HepG2 (cell line): ENCODE measurements around the gene HERPUD2. TPM values are rescaled to one million over a fixed set of nuclear protein-coding genes. Genes with fewer than 3 reads are reported as not detected.

Experiments used
- ATAC-seq: fragments of 200-7000 bp; cut with Tn5 transposase; 3 replicates; pipeline ENCODE4 v1.9.1; 2020; ENCODE audit warnings: mild to moderate bottlenecking, moderate library complexity
- BruUV-seq: library from RNA; stranded (reverse); fragments of 400-500 nt; replicated peaks from 2 replicates; lab custom pipeline; 2021; lab: Mats Ljungman, UMichigan
- CTCF ChIA-PET: fragments of 300-600 bp; formaldehyde crosslinking; extraction: SDS; loops from one replicate; lab custom pipeline; 2021; ENCODE audit warnings: low total read pairs, inconsistent platforms, low intra/inter-chr PET ratio; lab: Yijun Ruan, JAX
- POLR2A ChIA-PET: fragments of 350-600 bp; sonication (Branson Sonifier 250); formaldehyde crosslinking; loops from one replicate; lab custom pipeline; 2020; ENCODE audit warnings: antibody characterized with exemption, inconsistent platforms; lab: Yijun Ruan, JAX
- DNase-seq: peaks from one replicate; pipeline ENCODE4 v3.0.0-alpha.2; 2015; ENCODE audit warnings: low spot score
- FAIRE-seq: peaks from 3 replicates; lab custom pipeline; 2011; peaks lifted over from hg19 to GRCh38; lab: Jason Lieb, UNC
- H2AFZ ChIP-seq: one replicate; pipeline ENCODE4 v1.6.1; 2011; ENCODE audit warnings: low read length, inconsistent platforms
- H3K27ac ChIP-seq: fragments of 300-600 bp; 3 replicates; pipeline ENCODE4 v1.8.0; 2011; ENCODE audit warnings: mixed run types, mild to moderate bottlenecking, mixed read lengths, low read length, inconsistent platforms; ENCODE audit not compliant: insufficient read depth; ENCODE audit errors: extremely low read length
- H3K27me3 ChIP-seq, 2 experiments: fragments of 200-600 bp in 1 of 2; 2 replicates in 1 of 2; 3 replicates in 1 of 2; pipeline versions ENCODE4 v1.6.0 to v1.8.0; 2011; ENCODE audit warnings: low read length in 2 of 2, mild to moderate bottlenecking in 2 of 2, moderate library complexity in 2 of 2, inconsistent platforms in 1 of 2; ENCODE audit not compliant: insufficient read depth in 2 of 2, control insufficient read depth in 1 of 2
- H3K36me3 ChIP-seq, 2 experiments: fragments of 200-600 bp in 1 of 2; replicated peaks in 1 of 2; 2 replicates in 1 of 2; 3 replicates in 1 of 2; pipeline versions ENCODE4 v1.5.1 to v1.8.0; 2011; ENCODE audit warnings: low read length in 2 of 2, inconsistent platforms in 1 of 2; ENCODE audit not compliant: insufficient read depth in 2 of 2, control insufficient read depth in 1 of 2
- H3K4me1 ChIP-seq: 2 replicates; pipeline ENCODE4 v1.5.1; 2012; ENCODE audit warnings: low read length, inconsistent platforms; ENCODE audit not compliant: insufficient read depth
- H3K4me2 ChIP-seq: 2 replicates; pipeline ENCODE4 v1.6.0; 2011; ENCODE audit warnings: low read depth, low read length, inconsistent platforms
- H3K4me3 ChIP-seq, 3 experiments: fragments of 200-600 bp in 1 of 3; sonication (generic), shearing (Covaris generic) in 1 of 3; replicated peaks in 1 of 3; 2 replicates each; pipeline ENCODE4 v1.5.1; 2011 to 2016; ENCODE audit warnings: low read length in 3 of 3, inconsistent platforms in 2 of 3, low read depth in 2 of 3, mild to moderate bottlenecking in 2 of 3, control low read depth in 1 of 3, mixed read lengths in 1 of 3; ENCODE audit not compliant: insufficient read depth in 1 of 3
- H3K79me2 ChIP-seq: one replicate; pipeline ENCODE4 v1.6.1; 2011; ENCODE audit warnings: low read length, inconsistent platforms; ENCODE audit not compliant: insufficient read depth
- H3K9ac ChIP-seq: 2 replicates; pipeline ENCODE4 v1.6.0; 2011; ENCODE audit warnings: mild to moderate bottlenecking, low read depth, low read length, inconsistent platforms; ENCODE audit not compliant: insufficient read depth
- H3K9me3 ChIP-seq: 2 replicates; pipeline ENCODE4 v1.5.1; 2012; ENCODE audit warnings: mild to moderate bottlenecking, low read length
- H4K20me1 ChIP-seq: 2 replicates; pipeline ENCODE4 v1.6.0; 2011; ENCODE audit warnings: inconsistent platforms, mild to moderate bottlenecking, low read length, moderate library complexity; ENCODE audit not compliant: insufficient read depth
- ATF1 ChIP-seq: IDR thresholded peaks from 2 replicates; pipeline ENCODE4 v1.6.1; 2016; ENCODE audit warnings: mild to moderate bottlenecking, control low read depth
- IKZF5 ChIP-seq: IDR thresholded peaks from 2 replicates; pipeline ENCODE4 v1.6.1; 2018; ENCODE audit warnings: missing genetic modification reagents, mild to moderate bottlenecking, missing compliant biosample characterization
- NR2F6 ChIP-seq, 2 experiments: IDR thresholded peaks; 2 replicates each; pipeline ENCODE4 v1.6.1; 2016; ENCODE audit warnings: antibody characterized with exemption in 1 of 2, mild to moderate bottlenecking in 1 of 2
- REST ChIP-seq, 2 experiments: IDR thresholded peaks; 2 replicates each; pipeline ENCODE4 v1.6.1; 2011 to 2012; ENCODE audit warnings: low read length in 2 of 2, borderline replicate concordance in 1 of 2, low read depth in 1 of 2, mild to moderate bottlenecking in 1 of 2, moderate library complexity in 1 of 2
- SALL1 ChIP-seq: sonication (generic); formaldehyde crosslinking; IDR thresholded peaks from 2 replicates; pipeline ENCODE4 v1.8.0; 2022; ENCODE audit warnings: mild to moderate bottlenecking, missing genetic modification reagents
- ZBED4 ChIP-seq: sonication (generic); formaldehyde crosslinking; IDR thresholded peaks from 2 replicates; pipeline ENCODE4 v1.4.0; 2020; ENCODE audit warnings: missing genetic modification reagents, borderline replicate concordance
- ZNF788 ChIP-seq: sonication (generic); formaldehyde crosslinking; IDR thresholded peaks from 2 replicates; pipeline ENCODE4 v1.5.0; 2020; ENCODE audit warnings: mild to moderate bottlenecking, missing genetic modification reagents, borderline replicate concordance
- WGBS: methylation state at CpG from one replicate; pipeline ENCODE4 v1.1.6; 2017; ENCODE audit warnings: low lambda C conversion rate; 5-methylcytosine and 5-hydroxymethylcytosine counted together
- in situ Hi-C: cut with HindIII; loops from 2 replicates; pipeline ENCODE4 v1.10.0; 2017; ENCODE audit warnings: low pct_unique_long_range_greater_than_20kb; ENCODE audit not compliant: extremely low pct_ligation_motif_present
- intact Hi-C: fragments of 100-400 bp; cut with micrococcal nuclease; formaldehyde crosslinking; loops from one replicate; pipeline ENCODE4 v1.10.0; 2022; ENCODE audit not compliant: unreplicated experiment
- polyA plus RNA-seq, 8 experiments: library from polyadenylated mRNA; depleted of rRNA in 3 of 8; stranded (reverse) in 7 of 8; unstranded in 1 of 8; fragments of >200 nt; fragmentation: Illumina TruSeq in 4 of 8; extraction: Trizol in 4 of 8; gene quantifications; 2 replicates each; pipeline versions ENCODE4 v1.2.1 to v1.2.3, GENCODE V29; 2011 to 2016; ENCODE audit warnings: low read depth in 4 of 8, missing spikeins in 1 of 8, mixed read lengths in 1 of 8; ENCODE audit not compliant: insufficient read depth in 1 of 8
- total RNA-seq, 5 experiments: library from RNA; depleted of rRNA; stranded (reverse); fragments of >200 nt; fragmentation: Illumina TruSeq; extraction: Trizol; gene quantifications; 2 replicates each; pipeline ENCODE4 v1.2.3, GENCODE V29; 2016; ENCODE audit warnings: low read depth in 1 of 5

Gene HERPUD2
- total and polyA plus RNA-seq, 2 of the 13 experiments (the other 11 are each of a cell fraction or from before 2014, with no cell fraction given): 10.7 to 38.6 TPM

GRCh38 chr7:35647171-35647574, 47.8 kb downstream of the HERPUD2 start (continued):
- TF ChIP-seq IKZF5 (CRISPR knock-in tag): 0 out of 2 replicates have a peak, but pooled peaks have one; percentile 37
- no peak for TF ChIP-seq NR2F6 (IDR thresholded peaks at IDR 0.05)
- 0 out of 2 replicates have a peak, but pooled peaks have one; percentile 13 for TF ChIP-seq NR2F6 (CRISPR knock-in tag; IDR thresholded peaks at IDR 0.05)
- TF ChIP-seq ZBED4 (CRISPR knock-in tag): no peak
- peak; percentile 55; the same call in 1 of the 2 replicates for TF ChIP-seq SALL1 (CRISPR knock-in tag)
- no peak for TF ChIP-seq ZNF788 (CRISPR knock-in tag)

GRCh38 chr7:35646289-35647023, 48.5 kb downstream of the HERPUD2 start:
- H3K4me1 ChIP-seq: peaks cover 30% of the 10 kb centered on the region
- ATAC-seq (no peak), FAIRE-seq (peak; percentile 32), DNase-seq (no peak)
- peak overlapping the region; percentile 66 for H3K4me2 ChIP-seq
- H3K27me3 ChIP-seq: no peaks in the 10 kb centered on the region
- no peak overlapping the region for H3K4me3 ChIP-seq
- H3K79me2 ChIP-seq: peaks cover 3% of the 10 kb centered on the region
- H3K27ac ChIP-seq: peak overlapping the region; percentile 59
- intact Hi-C loops: loop anchor here (2.0 kb wide), 1 partner anchor 48 kb away; the partner anchor contains the start of gene HERPUD2
- no peaks in the 10 kb centered on the region for H3K9me3 ChIP-seq
- H2AFZ ChIP-seq: no peak overlapping the region
- 85% methylated on average over 3 of the region's 3 CpGs for WGBS
- H4K20me1 ChIP-seq: no peaks in the 10 kb centered on the region
- ChIA-PET CTCF (no interaction called here), POLR2A (interaction anchor here (1.1 kb wide), 1 partner anchor 48 kb away, joined by 5 read pairs; no protein-coding TSS in a partner anchor)
- in situ Hi-C loops: no loop called here
- no peaks in the 10 kb centered on the region; a peak in 2 of 5 replicates for H3K36me3 ChIP-seq
- BruUV-seq: no TSS peak
- no peak overlapping the region for H3K9ac ChIP-seq
- TF ChIP-seq ZBED4 (CRISPR knock-in tag) (no peak), REST (IDR thresholded peaks at IDR 0.05; ENCODE audit: borderline replicate concordance in 1 of 2, low read depth in 1 of 2, low read length in 2 of 2) (no peak), ATF1 (CRISPR knock-in tag) (no peak)
